ENCODE measurements around the gene TMEM169. TPM values are rescaled to one million over a fixed set of nuclear protein-coding genes. Genes with fewer than 3 reads are reported as not detected.

The TMEM169 gene
- total and polyA plus RNA-seq, 10 of the 15 experiments (the other 5 are each of a cell fraction or from before 2014, with no cell fraction given), result 0.23 to 3.2 (median 2.3) TPM

GRCh38 chr2:216031960-216032689, 49.6 kb upstream of the TMEM169 start:
- peak; percentile 79 for DNase-seq (ENCODE audit: low read depth, low spot score)
- CTCF ChIA-PET, result interaction anchor here (0.6 to 7.7 kb wide), 24 partner anchors 9 to 635 kb away, joined by 3 to 105 read pairs (median 6); partner anchors contain the start of gene XRCC5
- SMC1A ChIA-PET (ENCODE audit: uncharacterized antibody, unreplicated experiment), result interaction anchor here (0.7 to 6.2 kb wide), 30 partner anchors 9 to 185 kb away, joined by 3 to 64 read pairs (median 8); partner anchors contain the start of genes PECR, TMEM169 and XRCC5
- no TSS peak for BruUV-seq (replicated peaks)
- peak overlapping the region; percentile 41; the same call in 1 of the 2 replicates for H3K4me3 ChIP-seq
- H4K20me1 ChIP-seq (ENCODE audit: control insufficient read depth, insufficient read depth), result no peaks in the 10 kb centered on the region
- 5% methylated on average over 1 of the region's 1 CpG for WGBS (ENCODE audit: insufficient coverage, insufficient replicate concordance, low lambda C conversion rate, missing lambda C conversion rate)
- POLR2A ChIA-PET, result interaction anchor here (0.5 to 4.4 kb wide), 12 partner anchors 9 to 168 kb away, joined by 3 to 25 read pairs (median 8); partner anchors contain the start of genes PECR, TMEM169 and XRCC5
- ATAC-seq, result peak; percentile 72
- peak overlapping the region; percentile 83 for H3K27ac ChIP-seq (ENCODE audit: control insufficient read depth, insufficient read depth)
- H3K9me3 ChIP-seq (replicated peaks; ENCODE audit: control insufficient read depth, insufficient read depth, low read length), result no peaks in the 10 kb centered on the region
- peaks cover 32% of the 10 kb centered on the region for H3K4me1 ChIP-seq (ENCODE audit: control insufficient read depth, insufficient read depth, low read length)
- FAIRE-seq, result peak; percentile 71
- intact Hi-C loops (cut with micrococcal nuclease; ENCODE audit: unreplicated experiment), result loop anchor here (10.0 kb wide), 3 partner anchors 173 to 633 kb away; partner anchors contain the start of gene RPL37A
- H2AFZ ChIP-seq (ENCODE audit: control insufficient read depth, low read depth, low read length), result no peak overlapping the region; the same call in 1 of the 2 replicates
- in situ Hi-C loops (cut with MboI), result no loop called here
- RAD21 ChIA-PET (ENCODE audit: unreplicated experiment), result interaction anchor here (0.8 to 6.0 kb wide), 20 partner anchors 9 to 189 kb away, joined by 3 to 45 read pairs (median 4); partner anchors contain the start of genes MREG, PECR and TMEM169
- peak overlapping the region; percentile 64 for H3K9ac ChIP-seq (ENCODE audit: control insufficient read depth, insufficient read depth, low read length)
- peak overlapping the region; percentile 86 for H3K4me2 ChIP-seq (ENCODE audit: control insufficient read depth, insufficient read depth)
- no peaks in the 10 kb centered on the region for H3K27me3 ChIP-seq (replicated peaks in 1 of 2; ENCODE audit: control insufficient read depth in 2 of 2, insufficient read depth in 2 of 2, low read length in 1 of 2)
- no peaks in the 10 kb centered on the region for H3K36me3 ChIP-seq (ENCODE audit: control insufficient read depth in 2 of 2, insufficient read depth in 2 of 2, low read length in 1 of 2)
- H3K79me2 ChIP-seq (ENCODE audit: control insufficient read depth, insufficient read depth, low read length), result no peaks in the 10 kb centered on the region; the same call in none of the 2 replicates
- TF ChIP-seq, protein P1, sequence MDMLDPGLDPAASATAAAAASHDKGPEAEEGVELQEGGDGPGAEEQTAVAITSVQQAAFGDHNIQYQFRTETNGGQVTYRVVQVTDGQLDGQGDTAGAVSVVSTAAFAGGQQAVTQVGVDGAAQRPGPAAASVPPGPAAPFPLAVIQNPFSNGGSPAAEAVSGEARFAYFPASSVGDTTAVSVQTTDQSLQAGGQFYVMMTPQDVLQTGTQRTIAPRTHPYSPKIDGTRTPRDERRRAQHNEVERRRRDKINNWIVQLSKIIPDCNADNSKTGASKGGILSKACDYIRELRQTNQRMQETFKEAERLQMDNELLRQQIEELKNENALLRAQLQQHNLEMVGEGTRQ (IDR thresholded peaks at IDR 0.05; ENCODE audit: borderline replicate concordance, low read depth, low read length), result no peak
- peak; percentile 49; the same call in 1 of the 3 replicates for TF ChIP-seq POU2F2 (IDR thresholded peaks at IDR 0.05; ENCODE audit: borderline replicate concordance, low read depth, low read length)
- peak; percentile 97 for TF ChIP-seq ATF2 (IDR thresholded peaks at IDR 0.05; ENCODE audit: low read length)
- no peak for TF ChIP-seq RELA (IDR thresholded peaks at IDR 0.05; ENCODE audit: borderline replicate concordance, partially characterized antibody)
- peak; percentile 48 for TF ChIP-seq BCL3 (IDR thresholded peaks at IDR 0.05; ENCODE audit: borderline replicate concordance, insufficient read depth, low read depth, low read length, poor library complexity, severe bottlenecking)
- TF ChIP-seq IKZF2 (IDR thresholded peaks at IDR 0.05), result peak; percentile 84 to 89
- TF ChIP-seq HDAC2 (IDR thresholded peaks at IDR 0.05), result no peak
- peak; percentile 71 for TF ChIP-seq MTA2 (IDR thresholded peaks at IDR 0.05; ENCODE audit: low read depth)
- peak in 1 of 2 experiments; percentile 75; a peak in 1 of 4 replicates for TF ChIP-seq CEBPB (IDR thresholded peaks at IDR 0.05; ENCODE audit: borderline replicate concordance in 1 of 2, low read depth in 2 of 2, low read length in 2 of 2)
- TF ChIP-seq IRF4 (IDR thresholded peaks at IDR 0.05; ENCODE audit: low read depth, low read length), result peak; percentile 90
- no peak for TF ChIP-seq ZNF384 (IDR thresholded peaks at IDR 0.05; ENCODE audit: borderline replicate concordance, low read depth, low read length)
- TF ChIP-seq, protein P2, sequence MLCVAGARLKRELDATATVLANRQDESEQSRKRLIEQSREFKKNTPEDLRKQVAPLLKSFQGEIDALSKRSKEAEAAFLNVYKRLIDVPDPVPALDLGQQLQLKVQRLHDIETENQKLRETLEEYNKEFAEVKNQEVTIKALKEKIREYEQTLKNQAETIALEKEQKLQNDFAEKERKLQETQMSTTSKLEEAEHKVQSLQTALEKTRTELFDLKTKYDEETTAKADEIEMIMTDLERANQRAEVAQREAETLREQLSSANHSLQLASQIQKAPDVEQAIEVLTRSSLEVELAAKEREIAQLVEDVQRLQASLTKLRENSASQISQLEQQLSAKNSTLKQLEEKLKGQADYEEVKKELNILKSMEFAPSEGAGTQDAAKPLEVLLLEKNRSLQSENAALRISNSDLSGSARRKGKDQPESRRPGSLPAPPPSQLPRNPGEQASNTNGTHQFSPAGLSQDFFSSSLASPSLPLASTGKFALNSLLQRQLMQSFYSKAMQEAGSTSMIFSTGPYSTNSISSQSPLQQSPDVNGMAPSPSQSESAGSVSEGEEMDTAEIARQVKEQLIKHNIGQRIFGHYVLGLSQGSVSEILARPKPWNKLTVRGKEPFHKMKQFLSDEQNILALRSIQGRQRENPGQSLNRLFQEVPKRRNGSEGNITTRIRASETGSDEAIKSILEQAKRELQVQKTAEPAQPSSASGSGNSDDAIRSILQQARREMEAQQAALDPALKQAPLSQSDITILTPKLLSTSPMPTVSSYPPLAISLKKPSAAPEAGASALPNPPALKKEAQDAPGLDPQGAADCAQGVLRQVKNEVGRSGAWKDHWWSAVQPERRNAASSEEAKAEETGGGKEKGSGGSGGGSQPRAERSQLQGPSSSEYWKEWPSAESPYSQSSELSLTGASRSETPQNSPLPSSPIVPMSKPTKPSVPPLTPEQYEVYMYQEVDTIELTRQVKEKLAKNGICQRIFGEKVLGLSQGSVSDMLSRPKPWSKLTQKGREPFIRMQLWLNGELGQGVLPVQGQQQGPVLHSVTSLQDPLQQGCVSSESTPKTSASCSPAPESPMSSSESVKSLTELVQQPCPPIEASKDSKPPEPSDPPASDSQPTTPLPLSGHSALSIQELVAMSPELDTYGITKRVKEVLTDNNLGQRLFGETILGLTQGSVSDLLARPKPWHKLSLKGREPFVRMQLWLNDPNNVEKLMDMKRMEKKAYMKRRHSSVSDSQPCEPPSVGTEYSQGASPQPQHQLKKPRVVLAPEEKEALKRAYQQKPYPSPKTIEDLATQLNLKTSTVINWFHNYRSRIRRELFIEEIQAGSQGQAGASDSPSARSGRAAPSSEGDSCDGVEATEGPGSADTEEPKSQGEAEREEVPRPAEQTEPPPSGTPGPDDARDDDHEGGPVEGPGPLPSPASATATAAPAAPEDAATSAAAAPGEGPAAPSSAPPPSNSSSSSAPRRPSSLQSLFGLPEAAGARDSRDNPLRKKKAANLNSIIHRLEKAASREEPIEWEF (IDR thresholded peaks at IDR 0.05; ENCODE audit: insufficient replicate concordance, low read depth, low read length), result no peak
